Brain pericyte (primary cell): ENCODE measurements around the gene ATP1B4.
"Not testable (repeated sequence)": the region's sequence is repeated elsewhere in the genome, so short reads cannot be mapped to it uniquely, and the experiment has no call there.

Source experiments
- DNase-seq: peaks from one replicate; pipeline ENCODE4 v3.0.0-alpha.2; 2012; ENCODE audit warnings: low read depth, low spot score

The ATP1B4 gene

GRCh38 chrX:120361764-120362305, at the start of gene ATP1B4:
Gene ATP1B4 (plus strand): TSS chrX:120362089. CDS start chrX:120362169, 80 bp downstream.
- no peak for DNase-seq

GRCh38 chrX:120315776-120316175, 46.1 kb upstream of the ATP1B4 start:
- no peak for DNase-seq

- DNase-seq, result no peak
Observed at GRCh38 chrX:120316587-120317283, 45.2 kb upstream of the ATP1B4 start.

- no peak for DNase-seq
Observed at GRCh38 chrX:120318411-120318810, 43.5 kb upstream of the ATP1B4 start.

GRCh38 chrX:120321520-120322281, 40.2 kb upstream of the ATP1B4 start:
- no peak for DNase-seq

- no peak for DNase-seq
Observed at GRCh38 chrX:120331116-120331515, 30.8 kb upstream of the ATP1B4 start.

- no peak for DNase-seq
Observed at GRCh38 chrX:120332394-120332793, 29.5 kb upstream of the ATP1B4 start.

- DNase-seq, result no peak
Observed at GRCh38 chrX:120334151-120334550, 27.7 kb upstream of the ATP1B4 start.

- DNase-seq, result no peak
Observed at GRCh38 chrX:120334603-120335002, 27.3 kb upstream of the ATP1B4 start.

- no peak for DNase-seq
Observed at GRCh38 chrX:120335289-120335688, 26.6 kb upstream of the ATP1B4 start.

- DNase-seq, result no peak
Observed at GRCh38 chrX:120336899-120337298, 25.0 kb upstream of the ATP1B4 start.

- DNase-seq, result not testable (repeated sequence)
Observed at GRCh38 chrX:120344566-120344965, 17.3 kb upstream of the ATP1B4 start.

- DNase-seq, result no peak
Observed at GRCh38 chrX:120350450-120351138, 11.3 kb upstream of the ATP1B4 start.

- DNase-seq, result no peak
Observed at GRCh38 chrX:120356084-120356483, 5.8 kb upstream of the ATP1B4 start.

- no peak for DNase-seq
Observed at GRCh38 chrX:120357186-120357585, 4.7 kb upstream of the ATP1B4 start.

- no peak for DNase-seq
Observed at GRCh38 chrX:120358737-120359456, 3.0 kb upstream of the ATP1B4 start.

GRCh38 chrX:120365320-120365719, 3.4 kb downstream of the ATP1B4 start:
- no peak for DNase-seq

GRCh38 chrX:120365968-120366367, 4.1 kb downstream of the ATP1B4 start:
- DNase-seq, result no peak

GRCh38 chrX:120366794-120367193, 4.9 kb downstream of the ATP1B4 start:
- DNase-seq, result no peak

GRCh38 chrX:120367402-120368109, 5.7 kb downstream of the ATP1B4 start:
- no peak for DNase-seq
